Hepatocyte (in vitro differentiated cells): ENCODE data around the gene CFAP47.

Source experiments
- EZH2 ChIP-seq: fragments of 200-600 bp; sonication (generic); IDR thresholded peaks from 2 replicates; pipeline ENCODE4 v1.6.1; 2016; ENCODE audit warnings: antibody characterized with exemption, mild to moderate bottlenecking, borderline replicate concordance
- EZH2phosphoT487 ChIP-seq: fragments of 200-600 bp; sonication (generic); IDR thresholded peaks from one replicate; pipeline ENCODE4 v1.6.1; 2018; ENCODE audit warnings: antibody characterized with exemption, mild to moderate bottlenecking, low read depth, moderate library complexity; ENCODE audit not compliant: unreplicated experiment, severe bottlenecking
- TF ChIP-seq, protein P1 (sequence below): fragments of 200-600 bp; sonication (generic); IDR thresholded peaks from 2 replicates; pipeline ENCODE4 v1.5.1; 2016; ENCODE audit warnings: antibody characterized with exemption, mild to moderate bottlenecking; ENCODE audit not compliant: poor library complexity

DNA sequence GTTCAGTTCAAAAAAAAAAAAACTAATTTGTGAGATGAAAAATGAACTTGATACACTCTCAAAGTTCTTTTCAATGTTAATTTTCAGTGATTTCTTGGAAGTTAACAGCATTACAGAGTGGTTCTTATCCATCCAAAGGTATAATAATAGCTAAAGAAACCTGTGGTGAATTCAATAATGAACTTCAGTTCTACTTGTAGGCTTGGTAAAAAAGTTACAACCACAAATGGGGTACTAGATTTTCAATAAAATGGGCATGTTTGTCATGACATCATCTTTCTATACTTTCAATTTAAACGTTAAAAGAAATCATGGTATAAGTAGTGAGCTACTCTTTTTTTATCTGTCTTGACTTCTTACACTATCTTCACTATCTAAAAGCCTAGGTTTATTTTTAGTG, 424.8 kb downstream of the CFAP47 start:
- TF ChIP-seq, protein P1, sequence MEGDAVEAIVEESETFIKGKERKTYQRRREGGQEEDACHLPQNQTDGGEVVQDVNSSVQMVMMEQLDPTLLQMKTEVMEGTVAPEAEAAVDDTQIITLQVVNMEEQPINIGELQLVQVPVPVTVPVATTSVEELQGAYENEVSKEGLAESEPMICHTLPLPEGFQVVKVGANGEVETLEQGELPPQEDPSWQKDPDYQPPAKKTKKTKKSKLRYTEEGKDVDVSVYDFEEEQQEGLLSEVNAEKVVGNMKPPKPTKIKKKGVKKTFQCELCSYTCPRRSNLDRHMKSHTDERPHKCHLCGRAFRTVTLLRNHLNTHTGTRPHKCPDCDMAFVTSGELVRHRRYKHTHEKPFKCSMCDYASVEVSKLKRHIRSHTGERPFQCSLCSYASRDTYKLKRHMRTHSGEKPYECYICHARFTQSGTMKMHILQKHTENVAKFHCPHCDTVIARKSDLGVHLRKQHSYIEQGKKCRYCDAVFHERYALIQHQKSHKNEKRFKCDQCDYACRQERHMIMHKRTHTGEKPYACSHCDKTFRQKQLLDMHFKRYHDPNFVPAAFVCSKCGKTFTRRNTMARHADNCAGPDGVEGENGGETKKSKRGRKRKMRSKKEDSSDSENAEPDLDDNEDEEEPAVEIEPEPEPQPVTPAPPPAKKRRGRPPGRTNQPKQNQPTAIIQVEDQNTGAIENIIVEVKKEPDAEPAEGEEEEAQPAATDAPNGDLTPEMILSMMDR = no peak
- no peak for TF ChIP-seq EZH2
- no peak for TF ChIP-seq EZH2phosphoT487
